ENCODE results near the gene PPIE.

PPIE gene

GRCh38 chr1:39751595-39751994 lies 12.9 kb downstream of the PPIE start:
- no peaks in the 10 kb centered on the region for H3K9me3 ChIP-seq (ENCODE audit: insufficient read depth, low read depth, low read length)
- H3K36me3 ChIP-seq (ENCODE audit: insufficient read depth, low read depth, low read length) = peaks cover 97% of the 10 kb centered on the region
- no peak overlapping the region for H3K4me3 ChIP-seq (ENCODE audit: low read length)
- H3K4me1 ChIP-seq (ENCODE audit: insufficient read depth, low read length) = no peaks in the 10 kb centered on the region
- H3K9ac ChIP-seq (ENCODE audit: low read depth, low read length) = no peak overlapping the region
- H3K27me3 ChIP-seq (ENCODE audit: insufficient read depth, low read length) = no peaks in the 10 kb centered on the region
- no peak overlapping the region for H3K27ac ChIP-seq (ENCODE audit: low read length)

- no peak overlapping the region for H3K4me3 ChIP-seq (ENCODE audit: low read length)
- no peaks in the 10 kb centered on the region for H3K9me3 ChIP-seq (ENCODE audit: insufficient read depth, low read depth, low read length)
- H3K27me3 ChIP-seq (ENCODE audit: insufficient read depth, low read length) = no peaks in the 10 kb centered on the region
- H3K27ac ChIP-seq (ENCODE audit: low read length) = no peak overlapping the region
- H3K9ac ChIP-seq (ENCODE audit: low read depth, low read length) = no peak overlapping the region
- peaks cover 98% of the 10 kb centered on the region for H3K36me3 ChIP-seq (ENCODE audit: insufficient read depth, low read depth, low read length)
- H3K4me1 ChIP-seq (ENCODE audit: insufficient read depth, low read length) = no peaks in the 10 kb centered on the region
Observed at GRCh38 chr1:39752703-39753102, 14.0 kb downstream of the PPIE start.

- Histone ChIP-seq H3K9ac (ENCODE audit: low read depth, low read length) (no peak overlapping the region), H3K4me3 (ENCODE audit: low read length) (no peak overlapping the region), H3K36me3 (ENCODE audit: insufficient read depth, low read depth, low read length) (peaks cover 98% of the 10 kb centered on the region), H3K9me3 (ENCODE audit: insufficient read depth, low read depth, low read length) (no peaks in the 10 kb centered on the region), H3K27me3 (ENCODE audit: insufficient read depth, low read length) (no peaks in the 10 kb centered on the region), H3K27ac (ENCODE audit: low read length) (no peak overlapping the region), H3K4me1 (ENCODE audit: insufficient read depth, low read length) (no peaks in the 10 kb centered on the region)
Observed at GRCh38 chr1:39753132-39754025, 14.7 kb downstream of the PPIE start.

GRCh38 chr1:39754026-39754570 lies 15.4 kb downstream of the PPIE start:
- Histone ChIP-seq H3K27me3 (ENCODE audit: insufficient read depth, low read length) (no peaks in the 10 kb centered on the region), H3K9ac (ENCODE audit: low read depth, low read length) (no peak overlapping the region), H3K36me3 (ENCODE audit: insufficient read depth, low read depth, low read length) (peaks cover 92% of the 10 kb centered on the region), H3K4me1 (ENCODE audit: insufficient read depth, low read length) (no peaks in the 10 kb centered on the region), H3K4me3 (ENCODE audit: low read length) (no peak overlapping the region), H3K27ac (ENCODE audit: low read length) (no peak overlapping the region), H3K9me3 (ENCODE audit: insufficient read depth, low read depth, low read length) (no peaks in the 10 kb centered on the region)

- H3K4me3 ChIP-seq (ENCODE audit: low read length) = no peak overlapping the region
- H3K27me3 ChIP-seq (ENCODE audit: insufficient read depth, low read length) = no peaks in the 10 kb centered on the region
- H3K4me1 ChIP-seq (ENCODE audit: insufficient read depth, low read length) = no peaks in the 10 kb centered on the region
- peaks cover 83% of the 10 kb centered on the region for H3K36me3 ChIP-seq (ENCODE audit: insufficient read depth, low read depth, low read length)
- H3K9me3 ChIP-seq (ENCODE audit: insufficient read depth, low read depth, low read length) = no peaks in the 10 kb centered on the region
- H3K27ac ChIP-seq (ENCODE audit: low read length) = no peak overlapping the region
- no peak overlapping the region for H3K9ac ChIP-seq (ENCODE audit: low read depth, low read length)
Observed at GRCh38 chr1:39754906-39755504, 16.3 kb downstream of the PPIE start.

- H3K27me3 ChIP-seq (ENCODE audit: insufficient read depth, low read length) = no peaks in the 10 kb centered on the region
- peaks cover 72% of the 10 kb centered on the region for H3K36me3 ChIP-seq (ENCODE audit: insufficient read depth, low read depth, low read length)
- no peaks in the 10 kb centered on the region for H3K9me3 ChIP-seq (ENCODE audit: insufficient read depth, low read depth, low read length)
- no peaks in the 10 kb centered on the region for H3K4me1 ChIP-seq (ENCODE audit: insufficient read depth, low read length)
- H3K9ac ChIP-seq (ENCODE audit: low read depth, low read length) = no peak overlapping the region
- no peak overlapping the region for H3K27ac ChIP-seq (ENCODE audit: low read length)
- H3K4me3 ChIP-seq (ENCODE audit: low read length) = no peak overlapping the region
Observed at GRCh38 chr1:39755965-39756659, 17.4 kb downstream of the PPIE start.

GRCh38 chr1:39757501-39757900 lies 18.8 kb downstream of the PPIE start:
- Histone ChIP-seq H3K9me3 (ENCODE audit: insufficient read depth, low read depth, low read length) (no peaks in the 10 kb centered on the region), H3K4me1 (ENCODE audit: insufficient read depth, low read length) (no peaks in the 10 kb centered on the region), H3K9ac (ENCODE audit: low read depth, low read length) (no peak overlapping the region), H3K36me3 (ENCODE audit: insufficient read depth, low read depth, low read length) (peaks cover 58% of the 10 kb centered on the region), H3K27ac (ENCODE audit: low read length) (no peak overlapping the region), H3K4me3 (ENCODE audit: low read length) (no peak overlapping the region), H3K27me3 (ENCODE audit: insufficient read depth, low read length) (no peaks in the 10 kb centered on the region)

- Histone ChIP-seq H3K36me3 (ENCODE audit: insufficient read depth, low read depth, low read length) (peaks cover 45% of the 10 kb centered on the region), H3K9ac (ENCODE audit: low read depth, low read length) (no peak overlapping the region), H3K4me3 (ENCODE audit: low read length) (no peak overlapping the region), H3K27me3 (ENCODE audit: insufficient read depth, low read length) (no peaks in the 10 kb centered on the region), H3K4me1 (ENCODE audit: insufficient read depth, low read length) (no peaks in the 10 kb centered on the region), H3K27ac (ENCODE audit: low read length) (no peak overlapping the region), H3K9me3 (ENCODE audit: insufficient read depth, low read depth, low read length) (no peaks in the 10 kb centered on the region)
Observed at GRCh38 chr1:39758556-39759435, 20.1 kb downstream of the PPIE start.

GRCh38 chr1:39759436-39759726 lies 20.7 kb downstream of the PPIE start:
- no peak overlapping the region for H3K27ac ChIP-seq (ENCODE audit: low read length)
- H3K9ac ChIP-seq (ENCODE audit: low read depth, low read length) = no peak overlapping the region
- no peak overlapping the region for H3K4me3 ChIP-seq (ENCODE audit: low read length)
- H3K36me3 ChIP-seq (ENCODE audit: insufficient read depth, low read depth, low read length) = peaks cover 39% of the 10 kb centered on the region
- no peaks in the 10 kb centered on the region for H3K27me3 ChIP-seq (ENCODE audit: insufficient read depth, low read length)
- no peaks in the 10 kb centered on the region for H3K9me3 ChIP-seq (ENCODE audit: insufficient read depth, low read depth, low read length)
- H3K4me1 ChIP-seq (ENCODE audit: insufficient read depth, low read length) = no peaks in the 10 kb centered on the region

GRCh38 chr1:39760074-39761008 lies 21.7 kb downstream of the PPIE start:
- Histone ChIP-seq H3K36me3 (ENCODE audit: insufficient read depth, low read depth, low read length) (peaks cover 30% of the 10 kb centered on the region), H3K4me1 (ENCODE audit: insufficient read depth, low read length) (no peaks in the 10 kb centered on the region), H3K9ac (ENCODE audit: low read depth, low read length) (no peak overlapping the region), H3K27ac (ENCODE audit: low read length) (no peak overlapping the region), H3K27me3 (ENCODE audit: insufficient read depth, low read length) (no peaks in the 10 kb centered on the region), H3K9me3 (ENCODE audit: insufficient read depth, low read depth, low read length) (no peaks in the 10 kb centered on the region), H3K4me3 (ENCODE audit: low read length) (no peak overlapping the region)

Data from iPS-20b (cell line).